Thymus (tissue), 11 donors: ENCODE results near the gene SDR42E1. TPM values are rescaled to one million over a fixed set of nuclear protein-coding genes. Genes with fewer than 3 reads are reported as not detected.

ENCODE experiments used
- DNase-seq, 9 donors: peaks; one replicate each; pipeline ENCODE4 v3.0.0-alpha.2; 2013; ENCODE audit warnings: low spot score in 9 of 9, low read depth in 6 of 9, missing footprints in 1 of 9
- H3K27ac ChIP-seq, 2 donors: one replicate each; pipeline ENCODE4 v1.5.1; 2013; ENCODE audit warnings: control low read depth in 1 of 2, low read depth in 1 of 2, low read length in 1 of 2, mild to moderate bottlenecking in 1 of 2, moderate library complexity in 1 of 2
- H3K27me3 ChIP-seq, 2 donors: one replicate each; pipeline ENCODE4 v1.5.1; 2013; ENCODE audit warnings: low read length in 1 of 2; ENCODE audit not compliant: control insufficient read depth in 2 of 2, insufficient read depth in 1 of 2
- H3K36me3 ChIP-seq, 2 donors: one replicate each; pipeline ENCODE4 v1.5.1; 2013; ENCODE audit warnings: low read length in 1 of 2, mild to moderate bottlenecking in 1 of 2, moderate library complexity in 1 of 2; ENCODE audit not compliant: control insufficient read depth in 2 of 2, insufficient read depth in 2 of 2
- H3K4me1 ChIP-seq, 2 donors: one replicate each; pipeline ENCODE4 v1.5.1; 2013; ENCODE audit warnings: low read length in 2 of 2; ENCODE audit not compliant: control insufficient read depth in 2 of 2, insufficient read depth in 2 of 2
- H3K4me3 ChIP-seq, 2 donors: one replicate each; pipeline ENCODE4 v1.5.1; 2013; ENCODE audit warnings: low read length in 2 of 2, control low read depth in 1 of 2, mild to moderate bottlenecking in 1 of 2
- H3K9me3 ChIP-seq, 2 donors: one replicate each; pipeline ENCODE4 v1.5.1; 2013; ENCODE audit warnings: low read length in 1 of 2, mild to moderate bottlenecking in 1 of 2; ENCODE audit not compliant: control insufficient read depth in 2 of 2, insufficient read depth in 1 of 2
- WGBS: extraction: QIAGEN DNeasy Blood & Tissue Kit; methylation state at CpG from one replicate; pipeline ENCODE4 v1.1.7; 2013; 5-methylcytosine and 5-hydroxymethylcytosine counted together
- polyA plus RNA-seq: library from polyadenylated mRNA; stranded (reverse); fragments of 200-250 nt; gene quantifications from one replicate; pipeline ENCODE4 v1.2.3, GENCODE V29; 2013
- total RNA-seq: library from RNA; stranded (reverse); fragments of 120-200 nt; gene quantifications from one replicate; pipeline ENCODE4 v1.2.4, GENCODE V29; 2013
- donor health status: healthy.

SDR42E1 gene
- total and polyA plus RNA-seq, 2 donors = 1.8 to 6.0 TPM

DNA sequence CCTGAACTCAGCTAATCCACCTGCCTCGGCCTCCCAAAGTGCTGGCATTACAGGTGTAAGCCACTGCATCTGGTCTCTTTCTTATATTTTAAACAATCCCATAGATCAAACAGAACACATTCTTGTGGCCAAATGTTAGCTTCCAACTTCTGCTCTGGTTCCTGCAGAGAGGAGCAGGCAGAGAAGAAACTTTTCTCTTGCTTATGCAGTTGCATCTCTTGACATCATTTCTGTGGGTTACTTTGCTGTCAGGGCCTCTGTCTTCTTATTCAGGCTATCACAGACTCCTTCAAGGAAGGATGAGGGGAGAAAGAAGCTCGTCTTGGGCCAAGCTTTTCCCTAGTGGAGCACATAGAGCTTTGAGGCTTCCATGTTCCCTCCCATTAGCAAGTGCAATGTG, 31.6 kb upstream of the SDR42E1 start:
- no peak for DNase-seq
- no peaks in the 10 kb centered on the region for H3K36me3 ChIP-seq
- peaks cover 2% of the 10 kb centered on the region in 2 donors for H3K27me3 ChIP-seq
- no peak overlapping the region for H3K27ac ChIP-seq
- H3K4me3 ChIP-seq = no peak overlapping the region
- no peaks in the 10 kb centered on the region for H3K9me3 ChIP-seq
- no peaks in the 10 kb centered on the region for H3K4me1 ChIP-seq
- WGBS = 86% methylated on average over 2 of the region's 2 CpGs

DNA sequence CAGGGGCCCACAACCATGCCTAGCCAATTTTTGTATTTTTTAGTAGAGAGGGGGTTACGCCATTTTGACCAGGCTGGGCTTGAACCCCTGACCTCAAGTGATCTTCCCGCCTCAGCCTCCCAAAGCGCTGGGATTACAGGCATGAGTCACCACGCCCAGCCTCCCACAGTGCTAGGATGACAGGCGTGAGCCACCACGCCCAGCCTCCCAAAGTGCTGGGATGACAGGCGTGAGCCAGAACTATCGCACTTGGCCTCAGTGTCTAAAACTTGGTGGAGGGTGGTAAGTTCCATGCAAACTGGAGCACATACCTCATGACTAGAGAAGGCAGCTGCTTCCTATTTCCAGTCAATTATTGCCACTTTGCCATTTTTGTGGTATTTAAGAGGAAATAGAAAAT, 30.9 kb upstream of the SDR42E1 start:
- H3K4me1 ChIP-seq = no peaks in the 10 kb centered on the region
- H3K27ac ChIP-seq = no peak overlapping the region
- H3K4me3 ChIP-seq = no peak overlapping the region
- 95% methylated on average over 8 of the region's 8 CpGs for WGBS
- H3K36me3 ChIP-seq = no peaks in the 10 kb centered on the region
- H3K27me3 ChIP-seq = peaks cover 2% of the 10 kb centered on the region in 2 donors
- no peak for DNase-seq
- H3K9me3 ChIP-seq = no peaks in the 10 kb centered on the region

DNA sequence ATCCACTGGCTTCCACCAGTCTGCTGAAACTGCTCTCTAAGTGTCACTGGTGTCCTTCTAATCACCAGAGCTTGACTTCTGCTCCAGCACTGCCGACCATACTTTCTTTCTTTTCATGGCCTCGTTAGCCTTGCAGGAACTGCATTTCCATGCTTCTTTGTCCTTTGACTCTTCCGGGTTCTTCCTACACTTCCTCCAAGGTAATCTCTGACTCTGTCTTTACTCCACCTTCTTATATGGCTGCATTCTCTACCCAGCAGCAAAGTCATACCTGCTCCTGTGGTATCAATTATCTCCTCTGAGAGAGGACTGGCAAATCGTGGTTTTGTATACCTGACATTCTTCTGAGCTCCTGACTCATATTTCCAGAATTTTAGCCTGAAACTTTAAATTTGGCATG, 30.3 kb upstream of the SDR42E1 start:
- H3K4me3 ChIP-seq = no peak overlapping the region
- no peak overlapping the region for H3K27ac ChIP-seq
- 95% methylated on average over 4 of the region's 4 CpGs for WGBS
- peaks cover 2% of the 10 kb centered on the region in 2 donors for H3K27me3 ChIP-seq
- H3K36me3 ChIP-seq = no peaks in the 10 kb centered on the region
- no peaks in the 10 kb centered on the region for H3K4me1 ChIP-seq
- H3K9me3 ChIP-seq = no peaks in the 10 kb centered on the region
- DNase-seq = no peak

DNA sequence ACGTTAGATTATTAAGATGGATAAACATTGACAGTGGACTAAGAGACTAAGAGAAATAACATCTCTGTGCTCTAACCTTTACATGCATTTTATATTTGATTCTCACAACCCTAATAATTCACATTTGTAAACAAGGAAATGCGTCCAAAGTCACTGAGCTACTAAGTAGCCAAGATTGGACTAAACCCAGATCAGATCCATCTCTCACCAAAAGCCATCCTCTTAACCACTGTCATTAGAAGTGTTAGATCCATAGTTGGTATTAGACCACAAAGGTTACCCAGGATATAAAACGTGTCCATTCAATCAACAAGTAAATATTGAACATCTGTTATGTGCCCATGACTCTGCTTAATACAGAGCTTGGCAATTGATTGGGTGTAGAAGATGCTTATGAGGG, 29.0 kb upstream of the SDR42E1 start:
- Histone ChIP-seq H3K27ac (no peak overlapping the region), H3K4me3 (no peak overlapping the region), H3K9me3 (no peaks in the 10 kb centered on the region), H3K27me3 (peaks cover 0 to 3% of the 10 kb centered on the region in 2 donors), H3K4me1 (no peaks in the 10 kb centered on the region), H3K36me3 (no peaks in the 10 kb centered on the region)
- WGBS = 93% methylated on average over 3 of the region's 3 CpGs
- DNase-seq = no peak

DNA sequence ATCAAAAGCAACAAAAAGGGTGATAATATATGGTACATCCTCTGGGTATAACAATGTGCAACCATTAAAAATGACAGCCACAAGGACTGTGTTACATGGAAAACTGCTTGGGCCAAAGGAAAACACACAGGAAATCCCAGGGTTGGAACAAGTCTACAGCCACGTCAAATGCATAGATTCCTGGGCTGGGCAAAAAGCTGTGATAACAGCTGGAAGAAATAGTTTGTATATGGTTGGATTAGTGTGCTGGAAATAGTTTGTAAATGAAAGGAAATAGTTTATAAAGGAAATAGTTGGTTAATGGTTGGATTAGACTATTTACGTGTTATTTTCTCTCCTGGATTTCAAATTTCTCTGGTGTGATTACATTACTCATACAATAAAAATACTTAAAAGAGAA, 26.4 kb upstream of the SDR42E1 start:
- H3K9me3 ChIP-seq = no peaks in the 10 kb centered on the region
- no peaks in the 10 kb centered on the region for H3K4me1 ChIP-seq
- no peak for DNase-seq
- 83% methylated on average over 2 of the region's 2 CpGs for WGBS
- H3K4me3 ChIP-seq = no peak overlapping the region
- H3K27ac ChIP-seq = no peak overlapping the region
- peaks cover 0 to 5% of the 10 kb centered on the region in 2 donors for H3K27me3 ChIP-seq
- no peaks in the 10 kb centered on the region for H3K36me3 ChIP-seq

DNA sequence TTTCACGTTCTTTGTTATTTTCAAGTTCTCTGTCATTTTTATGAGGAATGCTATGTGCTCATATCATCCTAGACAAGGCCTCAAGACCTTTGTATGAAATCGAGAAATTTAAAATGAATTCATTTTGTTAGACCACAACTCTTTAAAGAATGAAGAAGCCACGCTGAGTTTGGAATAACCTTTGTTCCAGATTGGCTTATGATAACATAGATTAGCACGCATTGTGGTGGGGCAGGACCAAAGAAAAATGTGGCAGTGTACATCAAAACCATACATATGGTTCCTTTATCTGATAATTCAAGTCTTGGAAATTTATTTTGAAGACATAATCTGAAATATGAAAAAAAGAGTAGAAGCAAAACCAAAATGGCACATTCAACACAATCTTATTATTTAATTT, 26.0 kb upstream of the SDR42E1 start:
- no peak overlapping the region for H3K4me3 ChIP-seq
- DNase-seq = no peak
- no peaks in the 10 kb centered on the region for H3K9me3 ChIP-seq
- H3K4me1 ChIP-seq = no peaks in the 10 kb centered on the region
- H3K27ac ChIP-seq = no peak overlapping the region
- H3K36me3 ChIP-seq = no peaks in the 10 kb centered on the region
- 94% methylated on average over 4 of the region's 4 CpGs for WGBS
- H3K27me3 ChIP-seq = peaks cover 0 to 5% of the 10 kb centered on the region in 2 donors

DNA sequence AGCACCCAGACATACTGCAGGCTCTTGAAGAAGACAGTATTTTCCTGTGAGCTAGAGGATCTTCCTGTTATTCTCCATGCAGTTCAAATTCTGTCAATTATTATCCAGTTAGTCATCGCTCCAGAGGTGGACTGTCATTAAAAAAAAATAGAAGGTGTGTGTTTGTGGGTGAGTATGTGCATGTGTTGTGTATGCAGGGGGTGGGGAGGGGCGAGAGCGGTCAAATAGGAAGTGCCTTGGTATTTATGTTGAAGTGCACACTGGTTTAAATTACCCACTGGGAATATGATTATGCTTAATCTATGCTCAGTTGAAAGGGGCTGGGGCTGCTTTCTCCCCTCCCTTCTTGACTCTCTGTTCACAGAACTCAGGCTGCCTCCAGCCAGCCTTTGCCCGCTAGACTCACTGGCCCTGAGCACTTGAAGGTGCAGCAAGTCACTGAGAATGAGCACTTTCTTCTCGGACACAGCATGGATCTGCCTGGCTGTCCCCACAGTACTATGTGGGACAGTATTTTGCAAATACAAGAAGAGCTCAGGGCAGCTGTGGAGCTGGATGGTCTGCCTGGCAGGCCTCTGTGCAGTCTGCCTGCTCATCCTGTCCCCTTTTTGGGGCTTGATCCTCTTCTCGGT, 23.8 kb upstream of the SDR42E1 start, which contains the start of gene HSD17B2:
Gene HSD17B2 (plus strand): TSS at position 273 of the 632 bp plus-strand sequence. CDS start 172 bp downstream, at position 445.
- Histone ChIP-seq H3K27ac (peak within 1 kb of the TSS in 1 of 2 donors; percentile 36), H3K4me3 (no peak within 1 kb of the TSS), H3K9me3 (no peaks in the 10 kb centered on the region), H3K27me3 (peaks cover 0 to 5% of the 10 kb centered on the region in 2 donors), H3K4me1 (no peaks in the 10 kb centered on the region), H3K36me3 (no peaks in the 10 kb centered on the region)
- no peak for DNase-seq
- WGBS = 91% methylated on average over 6 of the region's 6 CpGs

DNA sequence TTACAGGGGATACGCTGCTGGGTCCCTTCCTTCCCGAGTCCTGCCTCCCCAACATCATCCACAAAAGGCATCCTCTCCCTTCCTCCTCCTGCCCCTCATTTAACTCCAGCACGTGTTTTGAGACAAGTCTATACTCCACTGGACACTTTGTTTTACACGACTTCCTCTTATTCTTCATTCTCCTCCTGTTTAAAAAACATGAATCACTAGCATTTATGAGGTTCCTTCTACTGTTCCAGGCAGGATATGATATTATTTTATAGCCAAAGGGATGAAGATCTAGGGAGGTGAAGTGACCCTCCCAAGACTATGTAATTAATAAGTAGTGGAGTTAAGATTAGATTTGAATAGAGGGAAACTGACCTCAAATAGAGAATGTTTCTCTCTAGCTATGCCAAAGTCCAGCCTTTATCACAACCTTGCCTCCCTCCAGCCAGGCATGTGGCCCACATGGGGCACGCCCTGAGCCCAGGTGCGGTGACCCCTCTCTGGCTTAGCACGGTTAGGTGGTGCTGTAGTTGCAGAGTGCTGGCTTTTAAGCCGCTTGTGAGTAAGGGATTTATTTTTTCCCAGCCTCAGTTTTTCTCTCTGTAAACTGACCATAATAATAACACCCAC, 22.5 kb upstream of the SDR42E1 start:
- 76% methylated on average over 8 of the region's 8 CpGs for WGBS
- Histone ChIP-seq H3K4me1 (no peaks in the 10 kb centered on the region), H3K4me3 (no peak overlapping the region), H3K27me3 (peaks cover 0 to 3% of the 10 kb centered on the region in 2 donors), H3K9me3 (no peaks in the 10 kb centered on the region), H3K36me3 (no peaks in the 10 kb centered on the region), H3K27ac (no peak overlapping the region)
- no peak for DNase-seq

DNA sequence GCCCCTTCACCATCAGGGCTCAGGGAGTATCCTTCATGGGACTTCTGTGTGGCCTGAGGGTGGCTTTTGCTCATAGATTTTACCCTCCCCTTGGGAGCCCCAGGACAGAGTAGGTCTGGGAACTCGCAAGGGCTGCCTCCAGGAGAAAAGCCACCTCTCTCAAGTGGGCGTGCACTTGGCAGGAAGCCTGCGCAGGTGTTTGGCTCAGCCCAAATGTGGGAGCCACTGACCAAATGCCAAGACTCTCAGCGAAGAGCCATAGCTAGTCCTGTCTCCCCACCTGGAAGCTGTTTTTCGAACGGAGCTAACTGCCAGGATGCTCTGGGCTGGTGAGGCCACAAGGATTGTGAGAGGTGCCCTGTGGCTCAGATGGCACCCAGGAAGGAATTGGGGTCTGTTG, 21.7 kb upstream of the SDR42E1 start:
- Histone ChIP-seq H3K9me3 (no peaks in the 10 kb centered on the region), H3K27ac (no peak overlapping the region), H3K4me3 (no peak overlapping the region), H3K36me3 (no peaks in the 10 kb centered on the region), H3K27me3 (peaks cover 0 to 3% of the 10 kb centered on the region in 2 donors), H3K4me1 (no peaks in the 10 kb centered on the region)
- 92% methylated on average over 6 of the region's 6 CpGs for WGBS
- no peak for DNase-seq
